ENCODE results near the gene CDC40. TPM values are rescaled to one million over a fixed set of nuclear protein-coding genes. Genes with fewer than 3 reads are reported as not detected.
A peak's percentile ranks its signal among the peaks of the same experiment; 100 is the strongest.

Gene CDC40
- total RNA-seq, 1 experiment from 2014 or later = 25.7 TPM

- no peak for TF ChIP-seq ZNF416 (CRISPR knock-in tag; IDR thresholded peaks at IDR 0.05)
- TF ChIP-seq ZBTB43 (CRISPR knock-in tag; IDR thresholded peaks at IDR 0.05) = 0 out of 2 replicates have a peak, but pooled peaks have one; percentile 46
- TF ChIP-seq E2F5 (CRISPR knock-in tag; IDR thresholded peaks at IDR 0.05) = peak; percentile 40; the same call in 1 of the 2 replicates
- no peak for TF ChIP-seq GRHL2 (CRISPR knock-in tag; IDR thresholded peaks at IDR 0.05; ENCODE audit: insufficient replicate concordance, severe bottlenecking)
- peak; percentile 36; the same call in 1 of the 2 replicates for TF ChIP-seq ETV6 (CRISPR knock-in tag; IDR thresholded peaks at IDR 0.05)
- TF ChIP-seq JUN (CRISPR knock-in tag; IDR thresholded peaks at IDR 0.05) = no peak
- TF ChIP-seq CREM (CRISPR knock-in tag; IDR thresholded peaks at IDR 0.05) = no peak
- TF ChIP-seq ZBTB21 (CRISPR knock-in tag; IDR thresholded peaks at IDR 0.05; ENCODE audit: borderline replicate concordance) = no peak
- no peak for TF ChIP-seq E2F4 (CRISPR knock-in tag; IDR thresholded peaks at IDR 0.05; ENCODE audit: borderline replicate concordance, low read depth)
- 0 out of 2 replicates have a peak, but pooled peaks have one; percentile 45 for TF ChIP-seq TEAD1 (CRISPR knock-in tag; IDR thresholded peaks at IDR 0.05)
- peak; percentile 76; the same call in 1 of the 2 replicates for TF ChIP-seq ARID4B (CRISPR knock-in tag; IDR thresholded peaks at IDR 0.05; ENCODE audit: borderline replicate concordance)
- TF ChIP-seq ZNF512 (CRISPR knock-in tag; IDR thresholded peaks at IDR 0.05; ENCODE audit: borderline replicate concordance) = no peak
- 0 out of 2 replicates have a peak, but pooled peaks have one; percentile 22 for TF ChIP-seq TEAD4 (CRISPR knock-in tag; IDR thresholded peaks at IDR 0.05)
- no peak for TF ChIP-seq SMAD4 (CRISPR knock-in tag; IDR thresholded peaks at IDR 0.05)
- no peak for TF ChIP-seq FOXJ3 (CRISPR knock-in tag; IDR thresholded peaks at IDR 0.05; ENCODE audit: borderline replicate concordance)
- TF ChIP-seq ZNF232 (CRISPR knock-in tag; IDR thresholded peaks at IDR 0.05) = no peak
- TF ChIP-seq SMAD3 (CRISPR knock-in tag; IDR thresholded peaks at IDR 0.05; ENCODE audit: borderline replicate concordance) = no peak
- no peak for TF ChIP-seq RORB (CRISPR knock-in tag; IDR thresholded peaks at IDR 0.05)
- no peak for TF ChIP-seq NFE2L1 (CRISPR knock-in tag; IDR thresholded peaks at IDR 0.05)
- TF ChIP-seq OVOL2 (CRISPR knock-in tag; IDR thresholded peaks at IDR 0.05; ENCODE audit: borderline replicate concordance) = no peak
- TF ChIP-seq MXD4 (CRISPR knock-in tag; IDR thresholded peaks at IDR 0.05; ENCODE audit: borderline replicate concordance) = no peak
- no peak for TF ChIP-seq ZNF671 (CRISPR knock-in tag; IDR thresholded peaks at IDR 0.05)
- no peak for TF ChIP-seq FOXK1 (CRISPR knock-in tag; IDR thresholded peaks at IDR 0.05)
- TF ChIP-seq ZMAT4 (CRISPR knock-in tag; IDR thresholded peaks at IDR 0.05) = no peak
- peak; percentile 75 for TF ChIP-seq ZNF281 (CRISPR knock-in tag; IDR thresholded peaks at IDR 0.05)
Measured at GRCh38 chr6:110179406-110180227, 610 bp upstream of the CDC40 start, which contains the start of gene WASF1 (continued).
